A549 (cell line): ENCODE results near the gene KRT8.

Source experiments
- EP300 ChIP-seq, 2 experiments: fragments of >200 bp; sonication (Bioruptor Twin); formaldehyde crosslinking; IDR thresholded peaks; 2 replicates in 1 of 2; 3 replicates in 1 of 2; pipeline ENCODE4 v1.6.1; 2016 to 2017
- HOXA7 ChIP-seq: fragments of 250-450 bp; sonication (Bioruptor Pico); IDR thresholded peaks from 2 replicates; pipeline ENCODE4 v1.5.0; 2020; ENCODE audit warnings: mild to moderate bottlenecking, moderate library complexity
- JUNB ChIP-seq: fragments of >200 bp; sonication (Bioruptor Twin); formaldehyde crosslinking; IDR thresholded peaks from 2 replicates; pipeline ENCODE4 v1.6.1; 2016
- POLR2A ChIP-seq: IDR thresholded peaks from 2 replicates; pipeline ENCODE4 v1.6.1; 2012; ENCODE audit warnings: mild to moderate bottlenecking, low read length
- RAD21 ChIP-seq, 2 experiments: fragments of >200 bp in 1 of 2; sonication (Bioruptor Twin) in 1 of 2; formaldehyde crosslinking in 1 of 2; IDR thresholded peaks in 1 of 2; conservative IDR thresholded peaks in 1 of 2; 2 replicates in 1 of 2; 3 replicates in 1 of 2; pipeline ENCODE4 v1.6.1; 2012 to 2018; ENCODE audit warnings: inconsistent platforms in 1 of 2
- TF ChIP-seq, protein P1 (sequence below): fragments of 450-650 bp; IDR thresholded peaks from 2 replicates; pipeline ENCODE4 v1.6.1; 2014; ENCODE audit warnings: antibody characterized with exemption
- TF ChIP-seq, protein P2 (sequence below): fragments of 150-350 bp; IDR thresholded peaks from 2 replicates; pipeline ENCODE4 v1.6.1; 2014; ENCODE audit warnings: low read depth, mild to moderate bottlenecking, low read length
- TF ChIP-seq, protein P3 (sequence below): fragments of >200 bp; sonication (Bioruptor Twin); formaldehyde crosslinking; IDR thresholded peaks from 3 replicates; pipeline ENCODE4 v1.5.1; 2016

DNA sequence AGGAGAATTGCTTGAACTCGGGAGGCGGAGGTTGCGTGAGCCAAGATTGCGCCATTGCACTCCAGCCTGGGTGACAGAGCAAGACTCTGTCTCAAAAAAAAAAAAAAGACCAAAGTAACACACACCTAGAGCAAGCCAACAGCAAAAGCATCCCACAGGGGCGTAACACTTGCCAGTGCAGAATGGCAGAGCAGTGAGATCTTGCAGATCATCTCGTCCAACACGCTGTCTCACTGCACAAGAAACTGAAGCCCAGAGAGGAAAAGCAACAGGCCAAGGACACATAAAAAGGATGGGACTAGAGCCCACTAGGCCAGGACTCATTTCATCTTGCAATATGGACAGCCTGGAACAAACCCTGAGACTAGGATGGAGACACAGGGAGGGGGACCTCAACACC, 43.4 kb downstream of the KRT8 start:
- TF ChIP-seq JUNB (no peak), RAD21 (conservative IDR thresholded peaks at IDR 0.05 in 1 of 2, IDR thresholded peaks at IDR 0.05 in 1 of 2) (no peak), HOXA7 (CRISPR knock-in tag) (no peak), POLR2A (no peak), EP300 (IDR thresholded peaks at IDR 0.05) (no peak)
- TF ChIP-seq, protein P1, sequence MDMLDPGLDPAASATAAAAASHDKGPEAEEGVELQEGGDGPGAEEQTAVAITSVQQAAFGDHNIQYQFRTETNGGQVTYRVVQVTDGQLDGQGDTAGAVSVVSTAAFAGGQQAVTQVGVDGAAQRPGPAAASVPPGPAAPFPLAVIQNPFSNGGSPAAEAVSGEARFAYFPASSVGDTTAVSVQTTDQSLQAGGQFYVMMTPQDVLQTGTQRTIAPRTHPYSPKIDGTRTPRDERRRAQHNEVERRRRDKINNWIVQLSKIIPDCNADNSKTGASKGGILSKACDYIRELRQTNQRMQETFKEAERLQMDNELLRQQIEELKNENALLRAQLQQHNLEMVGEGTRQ = no peak
- TF ChIP-seq, protein P2, sequence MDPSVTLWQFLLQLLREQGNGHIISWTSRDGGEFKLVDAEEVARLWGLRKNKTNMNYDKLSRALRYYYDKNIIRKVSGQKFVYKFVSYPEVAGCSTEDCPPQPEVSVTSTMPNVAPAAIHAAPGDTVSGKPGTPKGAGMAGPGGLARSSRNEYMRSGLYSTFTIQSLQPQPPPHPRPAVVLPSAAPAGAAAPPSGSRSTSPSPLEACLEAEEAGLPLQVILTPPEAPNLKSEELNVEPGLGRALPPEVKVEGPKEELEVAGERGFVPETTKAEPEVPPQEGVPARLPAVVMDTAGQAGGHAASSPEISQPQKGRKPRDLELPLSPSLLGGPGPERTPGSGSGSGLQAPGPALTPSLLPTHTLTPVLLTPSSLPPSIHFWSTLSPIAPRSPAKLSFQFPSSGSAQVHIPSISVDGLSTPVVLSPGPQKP = no peak
- TF ChIP-seq, protein P3, sequence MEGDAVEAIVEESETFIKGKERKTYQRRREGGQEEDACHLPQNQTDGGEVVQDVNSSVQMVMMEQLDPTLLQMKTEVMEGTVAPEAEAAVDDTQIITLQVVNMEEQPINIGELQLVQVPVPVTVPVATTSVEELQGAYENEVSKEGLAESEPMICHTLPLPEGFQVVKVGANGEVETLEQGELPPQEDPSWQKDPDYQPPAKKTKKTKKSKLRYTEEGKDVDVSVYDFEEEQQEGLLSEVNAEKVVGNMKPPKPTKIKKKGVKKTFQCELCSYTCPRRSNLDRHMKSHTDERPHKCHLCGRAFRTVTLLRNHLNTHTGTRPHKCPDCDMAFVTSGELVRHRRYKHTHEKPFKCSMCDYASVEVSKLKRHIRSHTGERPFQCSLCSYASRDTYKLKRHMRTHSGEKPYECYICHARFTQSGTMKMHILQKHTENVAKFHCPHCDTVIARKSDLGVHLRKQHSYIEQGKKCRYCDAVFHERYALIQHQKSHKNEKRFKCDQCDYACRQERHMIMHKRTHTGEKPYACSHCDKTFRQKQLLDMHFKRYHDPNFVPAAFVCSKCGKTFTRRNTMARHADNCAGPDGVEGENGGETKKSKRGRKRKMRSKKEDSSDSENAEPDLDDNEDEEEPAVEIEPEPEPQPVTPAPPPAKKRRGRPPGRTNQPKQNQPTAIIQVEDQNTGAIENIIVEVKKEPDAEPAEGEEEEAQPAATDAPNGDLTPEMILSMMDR = no peak
